HCT116 (cell line): ENCODE measurements around the gene CHD2. TPM values are rescaled to one million over a fixed set of nuclear protein-coding genes. Genes with fewer than 3 reads are reported as not detected.

Experiments used
- ATAC-seq: fragments of 200-7000 bp; cut with Tn5 transposase; 2 replicates; pipeline ENCODE4 v1.9.1; 2020; ENCODE audit warnings: mild to moderate bottlenecking, moderate library complexity
- BruUV-seq: library from RNA; stranded (reverse); fragments of 400-500 nt; replicated peaks from 2 replicates; lab custom pipeline; 2021; lab: Mats Ljungman, UMichigan
- CTCF ChIA-PET: fragments of 300-600 bp; sonication (Branson Sonifier 250); formaldehyde crosslinking; loops from one replicate; lab custom pipeline; 2021; ENCODE audit warnings: antibody characterized with exemption; lab: Charles Lee
- POLR2A ChIA-PET: fragments of 300-600, 350-600 bp; sonication (Branson Sonifier 250); formaldehyde crosslinking; loops from one replicate; lab custom pipeline; 2021; ENCODE audit warnings: antibody characterized with exemption; lab: Charles Lee
- RAD21 ChIA-PET, 2 experiments: fragments of 300-600 bp; sonication (Branson Sonifier 250); formaldehyde crosslinking; loops; one replicate each; lab custom pipeline; 2023; ENCODE audit warnings: low total read pairs in 2 of 2; ENCODE audit not compliant: uncharacterized antibody in 2 of 2, unreplicated experiment in 2 of 2, low non-redundant PET in 1 of 2; lab: Charles Lee
- DNase-seq: peaks from one replicate; pipeline ENCODE4 v3.0.0-alpha.2; 2010; ENCODE audit warnings: low read depth, low spot score
- H2AFZ ChIP-seq: fragments of 200-600 bp; shearing (Covaris generic), sonication (generic); 2 replicates; pipeline ENCODE4 v1.6.1; 2017; ENCODE audit warnings: low read depth, mixed run types, mixed read lengths, antibody characterized with exemption, low read length; ENCODE audit not compliant: poor library complexity, severe bottlenecking
- H3K27ac ChIP-seq: 2 replicates; pipeline ENCODE4 v1.5.1; 2012; ENCODE audit warnings: low read depth, low read length
- H3K27me3 ChIP-seq: fragments of 200-600 bp; sonication (generic); 2 replicates; pipeline ENCODE4 v1.6.1; 2016; ENCODE audit warnings: mixed run types, low read length, mixed read lengths; ENCODE audit not compliant: insufficient read depth
- H3K36me3 ChIP-seq, 2 experiments: fragments of 200-500 bp in 1 of 2; fragments of 200-600 bp in 1 of 2; sonication (Bioruptor generic) in 1 of 2; sonication (generic) in 1 of 2; 2 replicates each; pipeline versions ENCODE4 v1.5.1 to v1.6.1; 2014 to 2016; ENCODE audit warnings: low read length in 2 of 2, inconsistent platforms in 1 of 2, mixed read lengths in 1 of 2, mixed run types in 1 of 2; ENCODE audit not compliant: insufficient read depth in 2 of 2, control insufficient read depth in 1 of 2
- H3K4me1 ChIP-seq, 2 experiments: fragments of 200-600 bp in 1 of 2; sonication (generic) in 1 of 2; 2 replicates each; pipeline versions ENCODE4 v1.5.1 to v1.6.1; 2012 to 2017; ENCODE audit warnings: low read length in 2 of 2, inconsistent platforms in 1 of 2, mild to moderate bottlenecking in 1 of 2, mixed read lengths in 1 of 2, mixed run types in 1 of 2, moderate library complexity in 1 of 2; ENCODE audit not compliant: insufficient read depth in 2 of 2, control insufficient read depth in 1 of 2
- H3K4me2 ChIP-seq: fragments of 200-600 bp; sonication (generic); 2 replicates; pipeline ENCODE4 v1.6.1; 2017; ENCODE audit warnings: mixed run types, low read length, mixed read lengths
- H3K4me3 ChIP-seq, 2 experiments: fragments of 200-600 bp in 1 of 2; sonication (generic) in 1 of 2; replicated peaks in 1 of 2; 2 replicates each; pipeline ENCODE4 v1.5.1; 2011 to 2016; ENCODE audit warnings: low read length in 2 of 2, control low read depth in 1 of 2, low read depth in 1 of 2, mild to moderate bottlenecking in 1 of 2, mixed read lengths in 1 of 2, mixed run types in 1 of 2
- H3K79me2 ChIP-seq: fragments of 200-600 bp; sonication (generic); 2 replicates; pipeline ENCODE4 v1.6.1; 2017; ENCODE audit warnings: mild to moderate bottlenecking, mixed run types, low read length, moderate library complexity, mixed read lengths; ENCODE audit not compliant: insufficient read depth
- H3K9ac ChIP-seq: fragments of 200-600 bp; sonication (generic); 2 replicates; pipeline ENCODE4 v1.6.1; 2016; ENCODE audit warnings: low read length, mixed read lengths
- H3K9me2 ChIP-seq: fragments of 200-600 bp; sonication (generic), shearing (Covaris generic); 2 replicates; pipeline ENCODE4 v1.6.1; 2017; ENCODE audit warnings: mixed run types, mild to moderate bottlenecking, moderate library complexity; ENCODE audit not compliant: insufficient read depth
- H3K9me3 ChIP-seq, 2 experiments: fragments of 200-500 bp in 1 of 2; fragments of 200-600 bp in 1 of 2; sonication (Bioruptor generic) in 1 of 2; sonication (generic) in 1 of 2; 2 replicates each; pipeline ENCODE4 v1.6.1; 2014 to 2017; ENCODE audit warnings: low read length in 2 of 2, mixed read lengths in 2 of 2, inconsistent platforms in 1 of 2, low read depth in 1 of 2, mild to moderate bottlenecking in 1 of 2, mixed run types in 1 of 2, moderate library complexity in 1 of 2; ENCODE audit not compliant: control insufficient read depth in 1 of 2, insufficient read depth in 1 of 2
- H4K20me1 ChIP-seq: fragments of 200-600 bp; sonication (generic), shearing (Covaris generic); 2 replicates; pipeline ENCODE4 v1.6.1; 2017; ENCODE audit warnings: mixed run types, mild to moderate bottlenecking, moderate library complexity; ENCODE audit not compliant: insufficient read depth
- ATF3 ChIP-seq: IDR thresholded peaks from 2 replicates; pipeline ENCODE4 v1.6.1; 2012
- CEBPB ChIP-seq: IDR thresholded peaks from 2 replicates; pipeline ENCODE4 v1.6.1; 2012; ENCODE audit warnings: low read depth
- EZH2 ChIP-seq: fragments of 200-600 bp; sonication (generic); IDR thresholded peaks from 2 replicates; pipeline ENCODE4 v1.6.1; 2017; ENCODE audit warnings: antibody characterized with exemption, mixed run types
- FOSL1 ChIP-seq: IDR thresholded peaks from 2 replicates; pipeline ENCODE4 v1.6.1; 2012; ENCODE audit warnings: low read depth
- JUND ChIP-seq: IDR thresholded peaks from 2 replicates; pipeline ENCODE4 v1.6.1; 2012
- POLR2A ChIP-seq: IDR thresholded peaks from 2 replicates; pipeline ENCODE4 v1.7.0; 2011; ENCODE audit warnings: borderline replicate concordance; ENCODE audit not compliant: insufficient read depth, insufficient read length; ENCODE audit errors: extremely low read depth
- POLR2AphosphoS5 ChIP-seq: IDR thresholded peaks from 2 replicates; pipeline ENCODE4 v1.6.1; 2011; ENCODE audit warnings: mild to moderate bottlenecking, low read depth, low read length, moderate library complexity
- RAD21 ChIP-seq: IDR thresholded peaks from 2 replicates; pipeline ENCODE4 v1.6.1; 2012; ENCODE audit warnings: low read depth, mild to moderate bottlenecking
- REST ChIP-seq: IDR thresholded peaks from 2 replicates; pipeline ENCODE4 v1.6.1; 2012; ENCODE audit warnings: low read depth
- SIN3A ChIP-seq: IDR thresholded peaks from 2 replicates; pipeline ENCODE4 v1.6.1; 2012; ENCODE audit warnings: low read depth
- SRF ChIP-seq: IDR thresholded peaks from 2 replicates; pipeline ENCODE4 v1.6.1; 2012; ENCODE audit warnings: low read depth
- ZBTB33 ChIP-seq: IDR thresholded peaks from 2 replicates; pipeline ENCODE4 v1.6.1; 2011; ENCODE audit warnings: mild to moderate bottlenecking, low read length, moderate library complexity; ENCODE audit not compliant: insufficient replicate concordance; ENCODE audit errors: extremely low read depth
- ZNF274 ChIP-seq: fragments of 200-500 bp; sonication (Bioruptor generic); IDR thresholded peaks from 2 replicates; pipeline ENCODE4 v1.6.1; 2014; ENCODE audit warnings: mild to moderate bottlenecking, low read depth, low read length, inconsistent platforms
- intact Hi-C: fragments of 100-400 bp; cut with micrococcal nuclease; formaldehyde crosslinking; loops from 2 replicates; pipeline ENCODE4 v1.10.0; 2022
- total RNA-seq: library from RNA; stranded (reverse); gene quantifications from one replicate; pipeline ENCODE4 v1.2.1, GENCODE V29; 2021; ENCODE audit not compliant: unreplicated experiment

Gene CHD2
- total RNA-seq, 1 experiment from 2014 or later: 116 TPM

- Histone ChIP-seq H3K27me3 (no peaks in the 10 kb centered on the region), H4K20me1 (peaks cover 7% of the 10 kb centered on the region; the same call in 1 of the 2 replicates), H3K9me2 (no peaks in the 10 kb centered on the region), H3K27ac (no peak overlapping the region), H3K9ac (no peak overlapping the region), H3K79me2 (peaks cover 80% of the 10 kb centered on the region), H3K36me3 (peaks cover 45 to 56% of the 10 kb centered on the region in 2 experiments), H3K4me1 (no peaks in the 10 kb centered on the region), H3K4me3 (no peak overlapping the region), H2AFZ (no peak overlapping the region), H3K4me2 (no peak overlapping the region), H3K9me3 (no peaks in the 10 kb centered on the region)
- RAD21 ChIA-PET: no interaction called here
- no TSS peak for BruUV-seq
- POLR2A ChIA-PET: no interaction called here
- DNase-seq (no peak), ATAC-seq (no peak)
- intact Hi-C loops: loop anchor here (2.0 kb wide), 1 partner anchor 13 kb away; no protein-coding TSS in a partner anchor
- CTCF ChIA-PET: no interaction called here
- TF ChIP-seq FOSL1 (no peak), CEBPB (no peak), ZNF274 (no peak), RAD21 (no peak), POLR2A (no peak), REST (no peak), ATF3 (no peak), POLR2AphosphoS5 (no peak), ZBTB33 (no peak), JUND (no peak), EZH2 (no peak), SRF (no peak), SIN3A (no peak)
Observed at GRCh38 chr15:92990031-92990430, 89.9 kb downstream of the CHD2 start.
